ENCODE data around the gene DOK6.

DNA sequence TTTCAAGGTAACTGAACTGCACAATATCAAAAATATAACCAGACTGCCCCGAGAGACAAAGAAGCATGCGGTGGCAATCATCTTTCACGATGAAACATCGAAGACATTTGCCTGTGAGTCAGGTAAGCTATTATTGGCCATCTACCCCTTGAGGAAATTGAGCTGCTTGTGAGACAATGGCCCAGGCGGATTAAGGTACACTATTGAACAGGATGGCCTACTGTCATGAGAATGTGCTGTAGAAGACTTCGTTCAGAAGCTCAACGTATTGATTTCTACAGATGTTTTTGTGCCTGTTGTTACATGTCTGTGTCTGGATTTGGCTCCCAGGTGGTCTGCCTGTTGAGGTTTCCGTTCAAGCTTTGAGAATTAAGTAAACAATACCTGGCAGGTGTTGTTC is 198.7 kb downstream of the DOK6 start:
- TF ChIP-seq CTCF (IDR thresholded peaks at IDR 0.05 in 4 of 5, conservative IDR thresholded peaks at IDR 0.05 in 1 of 5) (no peak), POLR2A (IDR thresholded peaks at IDR 0.05) (no peak)
